ENCODE data around the gene EFHD2.

- no peak for TF ChIP-seq EZH2phosphoT487 (IDR thresholded peaks at IDR 0.05; ENCODE audit: low read depth)
- TF ChIP-seq CTCF (IDR thresholded peaks at IDR 0.05; ENCODE audit: low read depth, low read length), result no peak
Observed at GRCh38 chr1:15412843-15413242, 3.2 kb downstream of the EFHD2 start.

Measured in OCI-LY3 (cell line).